IMR-90 (cell line): Measurements from ENCODE around the gene NCAPH2. TPM values are rescaled to one million over a fixed set of nuclear protein-coding genes. Genes with fewer than 3 reads are reported as not detected.

ENCODE experiments used
- ATAC-seq: fragments of 200-7000 bp; cut with Tn5 transposase; 2 replicates; pipeline ENCODE4 v1.9.1; 2020; ENCODE audit warnings: low read depth, mild to moderate bottlenecking, moderate library complexity
- BruUV-seq: library from RNA; stranded (reverse); fragments of 400-500 nt; replicated peaks from 2 replicates; lab custom pipeline; 2021; lab: Mats Ljungman, UMichigan
- CTCF ChIA-PET: fragments of 300-600 bp; formaldehyde crosslinking; extraction: SDS; loops from one replicate; lab custom pipeline; 2021; ENCODE audit warnings: antibody characterized with exemption; lab: Yijun Ruan, JAX
- POLR2A ChIA-PET: fragments of 300-600 bp; sonication (Branson Sonifier 250); formaldehyde crosslinking; loops from one replicate; lab custom pipeline; 2022; ENCODE audit warnings: antibody characterized with exemption; ENCODE audit not compliant: unreplicated experiment; lab: Charles Lee
- DNase-seq: peaks from one replicate; pipeline ENCODE4 v3.0.0; 2013
- H2AFZ ChIP-seq: replicated peaks from 2 replicates; pipeline ENCODE3; 2013; ENCODE audit warnings: low read length, mild to moderate bottlenecking; ENCODE audit not compliant: poor library complexity
- H2AK5ac ChIP-seq: 2 replicates; pipeline ENCODE4 v1.6.1; 2013; ENCODE audit warnings: low read depth, low read length, inconsistent platforms
- H2AK9ac ChIP-seq: replicated peaks from 2 replicates; pipeline ENCODE3; 2013; ENCODE audit warnings: mild to moderate bottlenecking, low read depth, low read length, moderate library complexity; ENCODE audit not compliant: poor library complexity
- H2BK120ac ChIP-seq: 2 replicates; pipeline ENCODE4 v1.6.1; 2013; ENCODE audit warnings: low read depth, low read length, inconsistent platforms
- H2BK15ac ChIP-seq: 3 replicates; pipeline ENCODE4 v1.6.1; 2013; ENCODE audit warnings: low read depth, low read length, inconsistent platforms
- H2BK20ac ChIP-seq: 2 replicates; pipeline ENCODE4 v1.6.1; 2013; ENCODE audit warnings: low read depth, mild to moderate bottlenecking, inconsistent platforms, low read length, moderate library complexity
- H2BK5ac ChIP-seq: 2 replicates; pipeline ENCODE4 v1.6.1; 2013; ENCODE audit warnings: mild to moderate bottlenecking, low read depth, low read length, inconsistent platforms; ENCODE audit not compliant: poor library complexity, severe bottlenecking
- H3K14ac ChIP-seq: replicated peaks from 2 replicates; pipeline ENCODE4 v1.6.1; 2013; ENCODE audit warnings: low read depth, low read length, inconsistent platforms
- H3K18ac ChIP-seq: 2 replicates; pipeline ENCODE4 v1.6.1; 2013; ENCODE audit warnings: low read depth, low read length, control low read depth
- H3K23ac ChIP-seq: 2 replicates; pipeline ENCODE4 v1.6.1; 2013; ENCODE audit warnings: low read depth, low read length, inconsistent platforms
- H3K27ac ChIP-seq: 2 replicates; pipeline ENCODE4 v1.5.1; 2013; ENCODE audit warnings: mild to moderate bottlenecking, control low read depth, low read length; ENCODE audit not compliant: insufficient read depth
- H3K27me3 ChIP-seq: 2 replicates; pipeline ENCODE4 v1.6.1; 2013; ENCODE audit warnings: low read length; ENCODE audit not compliant: control insufficient read depth, insufficient read depth
- H3K36me3 ChIP-seq: 2 replicates; pipeline ENCODE4 v1.6.1; 2013; ENCODE audit warnings: low read length, mixed read lengths; ENCODE audit not compliant: control insufficient read depth, insufficient read depth
- H3K4ac ChIP-seq: 2 replicates; pipeline ENCODE4 v1.6.1; 2013; ENCODE audit warnings: low read depth, low read length, inconsistent platforms
- H3K4me1 ChIP-seq: 2 replicates; pipeline ENCODE4 v1.6.1; 2013; ENCODE audit warnings: low read length, mixed read lengths; ENCODE audit not compliant: control insufficient read depth, insufficient read depth
- H3K4me2 ChIP-seq: 2 replicates; pipeline ENCODE4 v1.6.1; 2013; ENCODE audit warnings: low read depth, mild to moderate bottlenecking, control low read depth, low read length, moderate library complexity
- H3K4me3 ChIP-seq: 2 replicates; pipeline ENCODE4 v1.5.1; 2013; ENCODE audit warnings: low read depth, mild to moderate bottlenecking, control low read depth, low read length, moderate library complexity; ENCODE audit not compliant: insufficient read depth
- H3K56ac ChIP-seq: 2 replicates; pipeline ENCODE4 v1.6.1; 2013; ENCODE audit warnings: low read length, inconsistent platforms; ENCODE audit not compliant: insufficient read depth; ENCODE audit errors: extremely low read depth
- H3K79me1 ChIP-seq, 2 experiments: 2 replicates each; pipeline ENCODE4 v1.6.1; 2013; ENCODE audit warnings: low read length in 2 of 2, inconsistent platforms in 1 of 2, low read depth in 1 of 2
- H3K9ac ChIP-seq: 2 replicates; pipeline ENCODE4 v1.6.1; 2013; ENCODE audit warnings: low read depth, low read length, control low read depth
- H3K9me1 ChIP-seq: 2 replicates; pipeline ENCODE4 v1.6.1; 2013; ENCODE audit warnings: low read length, inconsistent platforms; ENCODE audit not compliant: insufficient read depth
- H3K9me3 ChIP-seq: 2 replicates; pipeline ENCODE4 v1.6.1; 2013; ENCODE audit warnings: low read length; ENCODE audit not compliant: control insufficient read depth, insufficient read depth
- H4K20me1 ChIP-seq: 2 replicates; pipeline ENCODE4 v1.6.1; 2013; ENCODE audit warnings: low read length, inconsistent platforms; ENCODE audit not compliant: insufficient read depth
- H4K5ac ChIP-seq: 2 replicates; pipeline ENCODE4 v1.6.1; 2013; ENCODE audit warnings: mild to moderate bottlenecking, low read depth, low read length, control low read depth
- H4K8ac ChIP-seq, 2 experiments: 2 replicates each; pipeline ENCODE4 v1.6.1; 2013; ENCODE audit warnings: low read depth in 2 of 2, low read length in 2 of 2, control low read depth in 1 of 2, inconsistent platforms in 1 of 2
- H4K91ac ChIP-seq: 2 replicates; pipeline ENCODE4 v1.6.1; 2013; ENCODE audit warnings: low read depth, low read length, inconsistent platforms; ENCODE audit not compliant: insufficient read depth
- BHLHE40 ChIP-seq: fragments of 150-350 bp; IDR thresholded peaks from 2 replicates; pipeline ENCODE4 v1.6.1; 2016; ENCODE audit warnings: mild to moderate bottlenecking, low read depth, low read length
- CEBPB ChIP-seq: IDR thresholded peaks from 2 replicates; pipeline ENCODE4 v1.6.1; 2012; ENCODE audit warnings: low read depth, low read length, improper control_type of control experiment
- CHD1 ChIP-seq: IDR thresholded peaks from 2 replicates; pipeline ENCODE4 v1.6.1; 2012; ENCODE audit warnings: low read depth, low read length, improper control_type of control experiment
- CTCF ChIP-seq: conservative IDR thresholded peaks from 2 replicates; pipeline ENCODE4 v1.5.1; 2012; ENCODE audit warnings: mild to moderate bottlenecking, low read depth, low read length, improper control_type of control experiment
- ELK1 ChIP-seq: fragments of 150-350 bp; IDR thresholded peaks from 2 replicates; pipeline ENCODE4 v1.6.1; 2016; ENCODE audit warnings: low read depth, mild to moderate bottlenecking, low read length, moderate library complexity, borderline replicate concordance
- FOS ChIP-seq: fragments of 150-350 bp; IDR thresholded peaks from 2 replicates; pipeline ENCODE4 v1.6.1; 2016; ENCODE audit warnings: low read depth, low read length
- MAFK ChIP-seq: IDR thresholded peaks from 2 replicates; pipeline ENCODE4 v1.6.1; 2012; ENCODE audit warnings: low read depth, low read length, improper control_type of control experiment
- MAZ ChIP-seq: IDR thresholded peaks from 2 replicates; pipeline ENCODE4 v1.6.1; 2012; ENCODE audit warnings: low read depth, mild to moderate bottlenecking, low read length, improper control_type of control experiment, moderate library complexity, borderline replicate concordance
- MXI1 ChIP-seq: IDR thresholded peaks from 2 replicates; pipeline ENCODE4 v1.6.1; 2012; ENCODE audit warnings: low read depth, mild to moderate bottlenecking, low read length, moderate library complexity, borderline replicate concordance
- NFE2L2 ChIP-seq: fragments of 150-350 bp; IDR thresholded peaks from 2 replicates; pipeline ENCODE4 v1.6.1; 2016; ENCODE audit warnings: low read depth, mild to moderate bottlenecking, low read length
- POLR2A ChIP-seq: IDR thresholded peaks from 2 replicates; pipeline ENCODE4 v1.6.1; 2012; ENCODE audit warnings: mild to moderate bottlenecking, low read depth, low read length
- RAD21 ChIP-seq: IDR thresholded peaks from 2 replicates; pipeline ENCODE4 v1.6.1; 2012; ENCODE audit warnings: low read length, improper control_type of control experiment
- RCOR1 ChIP-seq: IDR thresholded peaks from 2 replicates; pipeline ENCODE4 v1.6.1; 2012; ENCODE audit warnings: mild to moderate bottlenecking, low read length, improper control_type of control experiment; ENCODE audit not compliant: insufficient replicate concordance
- RFX5 ChIP-seq: IDR thresholded peaks from 2 replicates; pipeline ENCODE4 v1.8.0; 2012; ENCODE audit warnings: low read depth, mild to moderate bottlenecking, low read length, moderate library complexity
- SMC3 ChIP-seq: fragments of 150-350 bp; IDR thresholded peaks from 2 replicates; pipeline ENCODE4 v1.6.1; 2016; ENCODE audit warnings: low read depth, mild to moderate bottlenecking, antibody characterized with exemption, low read length, moderate library complexity
- USF2 ChIP-seq: fragments of 150-350 bp; IDR thresholded peaks from 2 replicates; pipeline ENCODE4 v1.6.1; 2017; ENCODE audit warnings: mild to moderate bottlenecking, antibody characterized with exemption, low read length, low read depth
- WGBS, 2 experiments: methylation state at CpG; one replicate each; pipeline versions ENCODE4 v1.1.5 to v1.1.7; 2013; ENCODE audit warnings: missing lambda C conversion rate in 2 of 2; ENCODE audit not compliant: insufficient read length in 1 of 2; ENCODE audit errors: extremely low coverage in 2 of 2; 5-methylcytosine and 5-hydroxymethylcytosine counted together
- dilution Hi-C: fragments of 300-500 bp; cut with HindIII; formaldehyde crosslinking; loops from one replicate; pipeline ENCODE4 v1.14.3; 2018; ENCODE audit warnings: low sequenced_read_pairs; ENCODE audit not compliant: unreplicated experiment
- in situ Hi-C: fragments of 300-500 bp; cut with MboI; formaldehyde crosslinking; loops from 3 replicates; pipeline ENCODE4 v1.14.3; 2019; ENCODE audit warnings: low sequenced_read_pairs, inconsistent platforms, mixed read lengths
- intact Hi-C: fragments of 100-400 bp; cut with micrococcal nuclease; formaldehyde crosslinking; loops from 2 replicates; pipeline ENCODE4 v1.10.0; 2022
- polyA plus RNA-seq, 3 experiments: library from polyadenylated mRNA; depleted of rRNA; stranded (reverse); fragments of >200 nt; gene quantifications; 2 replicates each; pipeline ENCODE4 v1.2.3, GENCODE V29; 2012; ENCODE audit warnings: low replicate concordance in 1 of 3
- total RNA-seq: library from RNA; depleted of rRNA; stranded (reverse); fragments of >200 nt; gene quantifications from 2 replicates; pipeline ENCODE4 v1.2.3, GENCODE V29; 2012

NCAPH2 gene
- total and polyA plus RNA-seq, 2 of the 4 experiments (the other 2 are of a cell fraction), result 30.2 to 38.5 TPM

GRCh38 chr22:50569896-50570535 is 62.0 kb downstream of the NCAPH2 start:
- no peak overlapping the region for H4K91ac ChIP-seq
- TF ChIP-seq FOS, result no peak
- no peak for TF ChIP-seq BHLHE40
- no peak for TF ChIP-seq SMC3
- TF ChIP-seq POLR2A, result no peak
- TF ChIP-seq USF2, result no peak
- no peak for TF ChIP-seq ELK1
- TF ChIP-seq MXI1, result no peak
- no peak for TF ChIP-seq CHD1
- no peak for TF ChIP-seq NFE2L2
- no peak for TF ChIP-seq RAD21
- no peak for TF ChIP-seq CEBPB
- TF ChIP-seq MAZ, result no peak
- TF ChIP-seq RCOR1, result no peak
- no peak for TF ChIP-seq MAFK
- no peak for TF ChIP-seq CTCF
- no peak for TF ChIP-seq RFX5
- CTCF ChIA-PET, result no interaction called here
- no peak overlapping the region for H3K4me3 ChIP-seq
- POLR2A ChIA-PET, result no interaction called here
- DNase-seq (no peak), ATAC-seq (no peak)
- H3K23ac ChIP-seq, result no peak overlapping the region
- no peak overlapping the region for H4K8ac ChIP-seq
- intact Hi-C loops, result no loop called here
- H3K14ac ChIP-seq, result no peak overlapping the region
- H2BK15ac ChIP-seq, result no peak overlapping the region
- H3K36me3 ChIP-seq, result no peaks in the 10 kb centered on the region; the same call in 1 of the 2 replicates
- no peak overlapping the region for H4K5ac ChIP-seq
- no peak overlapping the region for H3K27ac ChIP-seq
- no peak overlapping the region for H3K4me2 ChIP-seq
- no peaks in the 10 kb centered on the region for H3K9me3 ChIP-seq
- H2AK9ac ChIP-seq, result peak overlapping the region; percentile 65
- in situ Hi-C loops, result no loop called here
- no peak overlapping the region for H3K56ac ChIP-seq
- H3K4me1 ChIP-seq, result no peaks in the 10 kb centered on the region
- H2AFZ ChIP-seq, result no peak overlapping the region
- no peak overlapping the region for H2AK5ac ChIP-seq
- H3K4ac ChIP-seq, result no peak overlapping the region
- WGBS, 2 experiments, result 74% methylated on average over 5 of the region's 13 CpGs; no CpG with 5 or more reads in 1 of the 2 experiments
- no peaks in the 10 kb centered on the region for H4K20me1 ChIP-seq
- H3K9me1 ChIP-seq, result no peaks in the 10 kb centered on the region
- H3K9ac ChIP-seq, result no peak overlapping the region
- no peak overlapping the region for H2BK20ac ChIP-seq
- no peak overlapping the region for H3K18ac ChIP-seq
- 0 out of 2 replicates have a peak, but pooled peaks cover 4% of the 10 kb centered on the region for H3K27me3 ChIP-seq
- no TSS peak for BruUV-seq
- no peak overlapping the region for H2BK5ac ChIP-seq
- H3K79me1 ChIP-seq, result no peaks in the 10 kb centered on the region
- no peak overlapping the region for H2BK120ac ChIP-seq
- dilution Hi-C loops, result no loop called here
